ENCODE data around the gene WASL.

The WASL gene

DNA sequence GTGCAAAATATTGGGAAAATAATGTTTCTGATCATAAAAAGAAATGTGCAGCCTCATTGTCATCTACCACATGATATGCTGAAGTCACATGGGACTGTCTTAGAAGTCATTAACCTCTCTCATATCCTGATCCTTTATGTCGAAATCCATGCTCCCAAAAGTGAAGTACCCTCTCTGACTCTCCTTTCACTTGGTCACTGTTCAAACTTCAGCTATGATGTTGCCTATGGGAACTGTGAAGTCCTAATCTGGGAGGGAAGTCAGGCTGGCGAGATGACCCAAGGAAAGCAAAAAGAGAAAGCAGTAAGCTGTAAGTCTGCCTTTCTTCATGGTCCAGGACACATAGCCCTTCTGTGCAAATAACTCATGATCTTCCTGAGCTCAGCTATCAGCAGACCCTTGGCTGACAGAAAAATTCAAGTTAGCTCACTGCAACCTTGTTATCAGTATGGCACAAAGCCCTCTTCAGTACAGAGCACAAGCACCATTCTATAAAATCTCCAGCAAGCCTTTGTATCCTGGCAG lies 29.5 kb downstream of the WASL start:
- Histone ChIP-seq H3K4me3 (ENCODE audit: low read length) (no peak overlapping the region), H4K20me1 (ENCODE audit: insufficient read depth, low read length) (peaks cover 42% of the 10 kb centered on the region), H3K27me3 (ENCODE audit: low read depth, low read length) (no peaks in the 10 kb centered on the region), H3K9ac (ENCODE audit: low read length) (no peak overlapping the region), H3K79me2 (ENCODE audit: low read length) (peaks cover 72% of the 10 kb centered on the region), H3K36me3 (replicated peaks; ENCODE audit: low read depth, low read length) (no peaks in the 10 kb centered on the region), H3K4me2 (ENCODE audit: low read length) (no peak overlapping the region), H2AFZ (ENCODE audit: low read depth, low read length) (no peak overlapping the region), H3K27ac (ENCODE audit: low read length) (no peak overlapping the region), H3K9me3 (ENCODE audit: insufficient read depth, low read length) (no peaks in the 10 kb centered on the region), H3K4me1 (ENCODE audit: low read length) (no peaks in the 10 kb centered on the region)
- TF ChIP-seq, protein P1, sequence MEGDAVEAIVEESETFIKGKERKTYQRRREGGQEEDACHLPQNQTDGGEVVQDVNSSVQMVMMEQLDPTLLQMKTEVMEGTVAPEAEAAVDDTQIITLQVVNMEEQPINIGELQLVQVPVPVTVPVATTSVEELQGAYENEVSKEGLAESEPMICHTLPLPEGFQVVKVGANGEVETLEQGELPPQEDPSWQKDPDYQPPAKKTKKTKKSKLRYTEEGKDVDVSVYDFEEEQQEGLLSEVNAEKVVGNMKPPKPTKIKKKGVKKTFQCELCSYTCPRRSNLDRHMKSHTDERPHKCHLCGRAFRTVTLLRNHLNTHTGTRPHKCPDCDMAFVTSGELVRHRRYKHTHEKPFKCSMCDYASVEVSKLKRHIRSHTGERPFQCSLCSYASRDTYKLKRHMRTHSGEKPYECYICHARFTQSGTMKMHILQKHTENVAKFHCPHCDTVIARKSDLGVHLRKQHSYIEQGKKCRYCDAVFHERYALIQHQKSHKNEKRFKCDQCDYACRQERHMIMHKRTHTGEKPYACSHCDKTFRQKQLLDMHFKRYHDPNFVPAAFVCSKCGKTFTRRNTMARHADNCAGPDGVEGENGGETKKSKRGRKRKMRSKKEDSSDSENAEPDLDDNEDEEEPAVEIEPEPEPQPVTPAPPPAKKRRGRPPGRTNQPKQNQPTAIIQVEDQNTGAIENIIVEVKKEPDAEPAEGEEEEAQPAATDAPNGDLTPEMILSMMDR (IDR thresholded peaks at IDR 0.05; ENCODE audit: low read depth, low read length), result no peak
- TF ChIP-seq EZH2phosphoT487 (IDR thresholded peaks at IDR 0.05; ENCODE audit: low read depth), result no peak

DNA sequence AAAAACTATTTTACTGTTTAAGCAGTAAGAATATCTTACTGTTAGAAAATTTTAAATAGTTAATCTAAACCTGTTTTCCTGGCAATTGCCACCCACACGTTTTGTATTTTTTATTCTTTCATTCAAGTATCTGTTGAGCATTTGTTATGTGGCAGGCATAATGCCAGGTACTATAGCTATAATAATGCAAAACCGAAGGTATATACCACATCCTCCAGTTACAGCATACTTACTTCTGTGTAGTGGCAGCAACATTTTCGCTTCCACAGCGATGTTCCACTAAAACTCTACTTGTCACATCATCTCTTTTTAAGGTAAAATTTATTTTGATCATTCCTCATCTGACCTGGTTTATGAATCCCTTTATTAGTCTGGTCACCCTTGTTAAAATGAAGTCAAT lies 30.0 kb downstream of the WASL start:
- TF ChIP-seq, protein P1 (IDR thresholded peaks at IDR 0.05; ENCODE audit: low read depth, low read length), result no peak
- no peak for TF ChIP-seq EZH2phosphoT487 (IDR thresholded peaks at IDR 0.05; ENCODE audit: low read depth)
- H3K4me3 ChIP-seq (ENCODE audit: low read length), result no peak overlapping the region
- no peak overlapping the region for H3K4me2 ChIP-seq (ENCODE audit: low read length)
- H3K27me3 ChIP-seq (ENCODE audit: low read depth, low read length), result no peaks in the 10 kb centered on the region
- peaks cover 67% of the 10 kb centered on the region for H3K79me2 ChIP-seq (ENCODE audit: low read length)
- H3K4me1 ChIP-seq (ENCODE audit: low read length), result no peaks in the 10 kb centered on the region
- H3K9me3 ChIP-seq (ENCODE audit: insufficient read depth, low read length), result no peaks in the 10 kb centered on the region
- H2AFZ ChIP-seq (ENCODE audit: low read depth, low read length), result no peak overlapping the region
- no peak overlapping the region for H3K9ac ChIP-seq (ENCODE audit: low read length)
- H3K36me3 ChIP-seq (replicated peaks; ENCODE audit: low read depth, low read length), result no peaks in the 10 kb centered on the region
- H4K20me1 ChIP-seq (ENCODE audit: insufficient read depth, low read length), result peaks cover 38% of the 10 kb centered on the region
- no peak overlapping the region for H3K27ac ChIP-seq (ENCODE audit: low read length)

DNA sequence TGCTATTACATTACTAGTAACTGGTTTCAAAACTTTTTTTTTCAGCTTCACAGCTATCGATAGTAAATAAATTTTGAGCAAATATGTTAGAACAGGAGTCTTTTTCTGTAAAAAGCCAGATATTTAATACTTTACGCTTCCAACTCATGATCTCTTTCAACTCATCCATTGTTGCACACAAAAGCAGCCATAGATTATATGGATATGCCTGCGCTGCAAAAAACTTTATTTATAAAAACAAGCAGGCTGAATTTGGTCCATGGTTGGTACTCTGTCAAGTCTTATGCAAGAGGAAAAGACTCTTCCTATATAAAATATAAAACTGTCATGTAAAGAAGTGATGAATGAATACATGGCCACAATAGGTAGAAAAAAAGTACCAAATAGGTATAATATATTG lies 31.1 kb downstream of the WASL start:
- Histone ChIP-seq H3K27ac (ENCODE audit: low read length) (no peak overlapping the region), H2AFZ (ENCODE audit: low read depth, low read length) (no peak overlapping the region), H3K4me1 (ENCODE audit: low read length) (peaks cover 5% of the 10 kb centered on the region), H3K4me3 (ENCODE audit: low read length) (no peak overlapping the region), H4K20me1 (ENCODE audit: insufficient read depth, low read length) (peaks cover 32% of the 10 kb centered on the region), H3K9me3 (ENCODE audit: insufficient read depth, low read length) (no peaks in the 10 kb centered on the region), H3K27me3 (ENCODE audit: low read depth, low read length) (no peaks in the 10 kb centered on the region), H3K36me3 (replicated peaks; ENCODE audit: low read depth, low read length) (no peaks in the 10 kb centered on the region), H3K4me2 (ENCODE audit: low read length) (no peak overlapping the region), H3K79me2 (ENCODE audit: low read length) (peaks cover 64% of the 10 kb centered on the region), H3K9ac (ENCODE audit: low read length) (no peak overlapping the region)
- no peak for TF ChIP-seq EZH2phosphoT487 (IDR thresholded peaks at IDR 0.05; ENCODE audit: low read depth)
- TF ChIP-seq, protein P1 (IDR thresholded peaks at IDR 0.05; ENCODE audit: low read depth, low read length), result no peak

DNA sequence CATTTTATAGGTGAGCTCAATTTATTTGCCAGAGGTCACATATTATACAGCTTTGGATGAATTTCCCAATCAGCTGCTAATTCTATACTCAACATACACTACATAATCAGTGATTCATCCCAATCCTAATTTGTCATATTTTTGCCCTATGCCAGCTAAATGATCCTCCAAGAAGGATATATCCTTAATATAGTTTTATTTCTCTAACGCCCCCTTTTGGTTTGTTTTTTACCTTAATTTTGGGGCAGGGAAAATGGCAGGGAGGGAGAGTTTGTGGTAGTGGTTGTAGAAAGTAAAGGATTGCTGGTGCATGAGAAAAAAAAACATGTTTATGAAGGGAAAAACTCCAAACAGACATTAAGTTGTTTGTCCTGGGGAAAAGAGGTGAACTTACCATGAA lies 31.9 kb downstream of the WASL start:
- no peak overlapping the region for H3K27ac ChIP-seq (ENCODE audit: low read length)
- H3K9ac ChIP-seq (ENCODE audit: low read length), result no peak overlapping the region
- H3K79me2 ChIP-seq (ENCODE audit: low read length), result peaks cover 60% of the 10 kb centered on the region
- H4K20me1 ChIP-seq (ENCODE audit: insufficient read depth, low read length), result peaks cover 38% of the 10 kb centered on the region
- H3K4me2 ChIP-seq (ENCODE audit: low read length), result no peak overlapping the region
- peaks cover 13% of the 10 kb centered on the region for H3K4me1 ChIP-seq (ENCODE audit: low read length)
- TF ChIP-seq EZH2phosphoT487 (IDR thresholded peaks at IDR 0.05; ENCODE audit: low read depth), result no peak
- TF ChIP-seq, protein P1 (IDR thresholded peaks at IDR 0.05; ENCODE audit: low read depth, low read length), result no peak; the same call in 1 of the 2 replicates
- H3K4me3 ChIP-seq (ENCODE audit: low read length), result no peak overlapping the region
- H2AFZ ChIP-seq (ENCODE audit: low read depth, low read length), result no peak overlapping the region
- no peaks in the 10 kb centered on the region for H3K9me3 ChIP-seq (ENCODE audit: insufficient read depth, low read length)
- H3K36me3 ChIP-seq (replicated peaks; ENCODE audit: low read depth, low read length), result no peaks in the 10 kb centered on the region
- H3K27me3 ChIP-seq (ENCODE audit: low read depth, low read length), result no peaks in the 10 kb centered on the region
